Stimulated activated CD8-positive, alpha-beta memory T cell treated with anti-CD3 and anti-CD28 coated beads, Interleukin-7, amount 100 ng/mL, for 48 hours (primary cell): ENCODE measurements around the gene RFPL3.
"Not testable (repeated sequence)": the region's sequence is repeated elsewhere in the genome, so short reads cannot be mapped to it uniquely, and the experiment has no call there.

Experiments used
- DNase-seq, 2 donors: peaks; one replicate each; pipeline ENCODE4 v3.0.0-alpha.2; 2020; ENCODE audit warnings: low read depth in 1 of 2; ENCODE audit errors: extremely low read depth in 1 of 2

Gene RFPL3

DNA sequence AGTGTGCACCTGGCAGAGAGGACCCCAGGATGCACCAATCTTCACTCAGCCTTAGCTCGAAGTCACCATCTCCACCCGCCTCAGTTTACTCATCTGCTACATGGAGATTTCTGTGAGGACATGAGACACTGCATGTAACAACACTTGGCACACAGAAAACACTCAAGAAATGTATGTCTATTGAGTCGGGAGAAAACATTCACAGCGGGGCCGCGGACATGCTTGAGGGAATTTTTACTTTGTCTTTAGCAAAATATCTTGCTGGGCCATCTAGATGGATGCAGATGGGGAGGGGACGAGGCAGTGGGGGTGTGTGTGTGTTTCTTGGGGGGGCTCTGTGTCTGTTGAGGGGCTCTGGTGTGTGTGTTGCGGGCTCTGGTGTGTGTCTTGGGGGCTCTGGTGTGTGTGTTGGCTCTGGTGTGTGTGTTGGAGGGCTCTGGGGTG is 28.4 kb upstream of the RFPL3 start:
- DNase-seq = no peak

GRCh38 chr22:32331236-32331917 is 26.3 kb upstream of the RFPL3 start:
- DNase-seq = no peak

GRCh38 chr22:32331918-32332725 is 25.5 kb upstream of the RFPL3 start:
- DNase-seq = no peak

DNA sequence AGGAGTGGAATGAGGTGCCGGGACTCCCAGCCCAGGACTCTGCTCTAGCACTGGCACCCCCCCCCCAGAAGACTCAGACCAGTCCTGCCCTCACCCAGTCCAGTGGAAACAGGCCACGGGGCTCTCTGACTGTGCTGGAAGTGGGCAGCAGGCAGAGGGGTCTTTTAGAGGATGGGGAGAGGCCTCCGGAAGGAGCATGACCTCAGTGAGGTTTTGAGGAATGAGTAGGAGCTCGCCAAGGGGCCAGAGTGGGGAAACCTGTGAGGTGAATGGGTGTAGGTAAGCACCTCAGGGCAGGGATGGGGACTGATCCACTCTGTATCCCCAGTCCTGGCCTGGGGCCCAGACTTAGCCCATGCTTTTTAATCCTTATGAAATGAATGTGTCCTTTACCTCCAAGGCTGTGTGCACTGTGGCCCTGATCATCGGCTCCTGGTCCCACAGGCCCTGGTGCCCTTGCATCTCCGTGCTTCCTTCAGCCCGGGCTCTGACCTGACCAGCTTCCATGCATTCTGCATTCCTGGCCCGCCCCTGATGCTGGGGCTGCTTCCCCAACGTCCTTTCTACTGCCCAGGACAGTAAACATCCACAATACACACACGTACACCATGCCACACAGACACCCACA is 24.4 kb upstream of the RFPL3 start:
- no peak for DNase-seq

DNA sequence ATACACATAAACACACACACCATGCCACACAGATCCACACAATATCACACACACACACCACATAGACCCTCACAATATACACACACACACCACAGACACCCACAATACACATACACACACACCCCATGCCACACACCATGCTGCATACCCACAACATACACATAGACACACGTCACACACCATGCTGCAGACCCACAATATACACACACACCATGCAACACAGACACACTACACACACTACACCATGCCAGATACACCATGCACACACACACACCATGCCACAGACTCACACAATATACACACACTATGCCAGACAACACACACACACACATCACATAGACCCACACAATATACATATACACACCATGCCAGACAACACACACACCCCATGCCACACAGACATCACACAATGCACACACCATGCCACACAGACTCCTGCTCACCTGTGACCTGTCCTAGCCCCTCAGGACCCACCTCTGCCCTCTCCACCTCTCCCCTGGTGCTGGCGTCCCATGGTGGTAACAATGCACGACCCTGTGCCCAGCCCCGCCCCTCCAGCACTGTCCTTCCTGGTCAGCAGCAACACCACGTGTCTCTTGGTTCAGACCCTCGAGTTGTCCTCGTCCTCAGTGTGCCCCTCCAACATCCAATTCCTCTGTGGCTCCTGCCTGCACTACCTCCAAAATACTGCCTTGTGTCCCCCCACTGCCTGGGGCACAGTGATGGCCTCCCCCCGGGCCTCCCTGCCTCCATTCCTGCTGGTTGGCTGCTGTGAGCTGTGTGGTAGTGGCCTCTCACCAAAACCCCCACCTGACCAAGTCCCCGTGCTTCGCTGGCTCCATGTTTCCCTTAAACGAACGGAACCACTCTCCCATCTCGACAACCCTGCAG is 23.7 kb upstream of the RFPL3 start:
- no peak for DNase-seq

DNA sequence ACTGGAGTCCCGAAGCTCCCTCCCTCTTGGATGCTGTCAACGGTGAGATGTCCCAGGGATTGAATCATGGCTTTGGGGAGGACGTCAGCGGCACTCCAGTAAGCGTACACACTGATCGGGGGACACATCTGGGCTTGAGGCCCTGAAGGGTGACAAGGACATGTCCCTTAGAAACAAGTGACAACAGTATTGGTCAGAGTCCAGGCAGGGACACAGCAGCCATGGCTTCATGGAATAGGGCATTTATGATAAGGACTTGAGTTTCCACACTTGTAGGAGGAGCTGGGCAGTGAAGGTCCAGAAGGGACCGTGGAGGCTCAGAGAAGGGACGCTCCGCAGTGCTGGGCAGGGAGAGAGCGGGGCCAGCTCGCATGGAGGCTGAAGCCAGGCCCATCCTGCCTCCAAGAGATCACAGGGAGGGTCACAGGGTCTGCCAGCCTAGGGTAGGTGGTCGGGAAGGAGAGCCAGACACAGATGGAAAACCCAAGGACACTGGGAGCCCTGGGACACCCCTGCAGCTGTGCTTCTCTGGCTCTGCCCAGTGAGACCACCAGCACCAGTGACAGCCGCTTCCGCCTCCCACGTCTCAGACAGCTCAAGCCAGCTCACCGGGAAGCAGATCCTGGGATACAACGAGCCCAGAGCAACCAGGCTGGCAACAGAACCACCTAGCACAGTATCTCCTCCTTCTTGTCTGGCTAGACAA is 22.9 kb upstream of the RFPL3 start:
- DNase-seq = no peak

GRCh38 chr22:32335471-32335870 is 22.2 kb upstream of the RFPL3 start:
- DNase-seq = no peak

GRCh38 chr22:32336121-32336603 is 21.5 kb upstream of the RFPL3 start:
- no peak for DNase-seq

DNA sequence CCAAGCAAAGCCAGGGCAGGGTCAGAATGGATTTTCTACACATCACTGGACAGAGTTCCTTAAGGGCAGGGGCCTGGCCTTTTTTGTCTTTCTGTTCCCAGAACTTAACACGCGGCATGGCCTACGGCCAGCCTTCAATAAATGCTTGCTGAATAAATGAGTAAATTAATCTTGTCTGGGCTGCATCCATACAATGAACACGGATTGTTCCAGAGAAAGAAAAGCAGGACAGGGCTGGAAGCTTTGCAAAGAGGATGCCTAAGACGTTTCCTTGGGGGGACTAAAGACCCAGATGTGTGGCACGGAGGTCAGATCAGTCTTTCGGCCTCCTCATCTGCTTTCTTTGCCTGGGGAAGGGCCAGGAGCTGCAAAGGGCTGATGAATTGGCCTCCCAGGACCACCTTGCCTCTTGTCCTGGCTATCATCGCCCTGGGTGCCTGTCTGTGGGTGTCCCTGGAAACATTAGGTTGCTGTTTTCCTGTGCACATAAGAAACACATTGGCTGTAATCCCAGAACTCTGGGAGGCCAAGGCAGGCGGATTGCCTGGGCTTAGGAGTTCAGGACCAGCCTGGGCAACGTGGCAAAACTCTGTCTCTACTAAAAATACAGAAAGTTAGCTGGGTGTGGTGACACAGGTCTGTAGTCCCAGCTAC is 20.8 kb upstream of the RFPL3 start:
- DNase-seq = no peak

DNA sequence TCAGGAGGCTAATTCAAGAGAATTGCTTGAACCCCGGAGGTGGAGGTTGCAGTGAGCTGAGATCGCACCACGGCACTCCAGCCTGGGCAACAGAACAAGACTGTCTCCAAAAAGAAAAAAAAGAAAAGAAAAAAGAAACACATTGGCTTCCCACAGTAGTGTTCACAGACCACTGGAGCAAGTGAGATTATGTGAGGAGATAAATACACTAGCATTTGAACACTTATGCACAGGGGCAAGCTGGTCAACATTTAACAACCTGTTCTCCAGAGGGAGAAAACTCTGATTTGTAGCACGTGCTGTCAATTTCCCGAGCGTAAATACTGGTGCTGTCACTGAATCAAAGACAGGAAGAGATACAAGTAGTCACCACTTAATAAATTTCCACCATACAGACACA is 20.2 kb upstream of the RFPL3 start:
- DNase-seq = not testable (repeated sequence)

- no peak for DNase-seq
Measured at GRCh38 chr22:32338757-32339156, 18.9 kb upstream of the RFPL3 start.

DNA sequence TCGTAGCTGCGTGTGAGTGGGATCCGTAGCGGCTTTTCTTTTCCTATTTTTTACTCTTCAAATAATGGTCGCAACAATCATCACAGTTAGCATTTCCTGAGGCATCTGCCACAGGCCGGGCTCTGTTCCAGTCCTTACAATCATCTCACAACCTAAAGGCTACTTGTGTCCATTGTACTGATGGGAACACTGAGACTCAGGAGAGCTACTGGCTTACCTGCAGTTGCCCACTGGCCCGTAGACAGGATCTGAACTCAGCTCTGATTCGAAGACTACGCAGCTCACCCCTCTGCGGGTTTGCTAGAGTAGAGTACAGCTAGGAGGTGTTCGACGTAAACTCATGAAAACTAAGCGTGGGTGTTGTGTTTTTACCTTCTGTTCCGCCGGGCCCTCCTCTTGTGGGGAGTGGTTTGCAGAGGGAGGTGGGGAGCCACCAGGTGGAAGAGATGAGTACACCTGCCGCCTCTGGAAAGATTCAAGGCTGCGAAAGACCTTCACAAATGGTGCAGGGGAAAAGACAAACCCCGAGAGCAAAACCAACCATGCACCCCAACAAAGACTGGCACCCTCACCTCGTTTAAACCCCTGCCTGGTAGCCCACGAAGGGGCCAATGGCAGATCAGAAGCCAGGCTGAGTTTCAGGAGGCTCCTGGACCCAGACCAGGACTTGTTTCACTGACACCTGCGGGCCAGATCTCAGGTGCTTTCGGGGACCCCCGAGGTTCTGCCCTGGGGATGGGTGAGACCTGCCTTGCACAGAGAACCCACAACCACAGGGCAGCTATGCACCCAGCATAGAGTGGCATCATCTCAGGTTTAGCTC is 18.3 kb upstream of the RFPL3 start:
- DNase-seq = no peak

- DNase-seq = no peak
Measured at GRCh38 chr22:32340411-32340810, 17.3 kb upstream of the RFPL3 start.

GRCh38 chr22:32341122-32341740 is 16.4 kb upstream of the RFPL3 start:
- DNase-seq = no peak

DNA sequence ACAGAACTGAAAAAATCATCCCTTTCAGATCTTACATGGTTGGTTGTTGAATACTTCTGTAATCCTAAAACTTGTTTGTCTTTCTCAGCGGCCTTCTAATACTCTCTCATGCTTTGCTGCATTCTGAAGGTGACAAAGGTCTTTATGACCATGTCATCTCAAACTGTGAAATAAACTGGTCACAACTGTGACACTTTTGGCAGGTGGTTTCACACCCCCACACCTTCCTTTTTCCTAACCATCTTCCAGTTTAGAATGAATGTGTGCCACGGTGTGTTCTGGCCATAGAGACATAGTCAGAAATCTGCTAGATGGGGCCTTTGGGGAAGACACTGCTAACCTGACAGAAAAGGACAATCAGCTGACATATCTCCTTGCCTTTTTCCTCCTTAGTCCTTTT is 14.7 kb upstream of the RFPL3 start:
- no peak for DNase-seq

DNA sequence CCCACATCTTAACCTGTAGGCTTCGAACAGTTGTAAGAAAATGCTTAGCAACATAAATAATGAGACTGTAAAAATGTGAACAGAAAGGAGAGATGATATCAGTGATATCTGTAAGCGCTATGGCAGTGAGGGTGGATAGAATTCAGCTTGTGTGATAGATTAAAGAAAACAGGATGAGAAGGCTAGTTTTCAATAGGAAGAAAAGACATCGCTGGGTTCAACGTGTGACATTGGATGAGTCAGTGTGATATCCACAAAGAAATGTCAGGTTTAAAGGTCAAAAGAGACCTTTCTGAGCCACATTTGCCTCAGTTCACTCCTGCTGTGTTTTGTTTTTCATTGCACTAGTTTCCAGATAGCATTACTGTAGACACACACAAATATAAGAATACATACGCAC is 13.7 kb upstream of the RFPL3 start:
- DNase-seq = no peak

DNA sequence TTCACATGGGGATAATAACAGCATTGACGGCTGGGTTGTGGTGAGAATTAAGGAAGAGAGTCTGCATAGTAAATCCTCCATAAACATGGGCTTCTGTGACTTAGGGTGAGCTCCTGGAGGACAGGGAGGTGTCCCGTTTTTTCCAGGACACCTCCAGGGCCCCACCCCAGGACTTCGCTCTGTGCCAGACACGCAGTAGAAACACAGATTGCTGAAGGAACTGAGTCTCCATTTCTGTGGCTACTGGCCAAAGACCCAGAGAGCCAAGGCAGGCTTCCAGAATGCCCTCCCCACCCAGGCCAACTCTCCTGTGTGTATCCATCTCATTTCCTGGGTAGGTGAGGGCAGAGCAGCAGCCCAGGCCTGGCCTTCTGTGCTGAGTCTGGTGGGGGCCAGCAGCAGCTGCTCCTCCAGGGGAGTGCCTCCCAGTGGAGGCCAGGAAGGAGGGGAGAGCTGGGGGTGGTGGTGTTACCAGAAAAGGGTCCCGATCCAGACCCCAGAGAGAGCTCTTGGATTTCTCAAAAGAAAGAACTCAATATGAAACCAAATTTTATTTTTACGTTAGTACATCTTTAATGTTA is 9.5 kb upstream of the RFPL3 start:
- no peak for DNase-seq

GRCh38 chr22:32351875-32352274 is 5.8 kb upstream of the RFPL3 start:
- not testable (repeated sequence) for DNase-seq
